HG03135 (cell line): ENCODE measurements around the gene FUT8.

Experiments
- ATAC-seq: cut with Tn5 transposase; IDR thresholded peaks from one replicate; pipeline ENCODE4 v1.9.1; 2021; ENCODE audit warnings: mild to moderate bottlenecking, moderate library complexity; ENCODE audit not compliant: unreplicated experiment

Gene FUT8

DNA sequence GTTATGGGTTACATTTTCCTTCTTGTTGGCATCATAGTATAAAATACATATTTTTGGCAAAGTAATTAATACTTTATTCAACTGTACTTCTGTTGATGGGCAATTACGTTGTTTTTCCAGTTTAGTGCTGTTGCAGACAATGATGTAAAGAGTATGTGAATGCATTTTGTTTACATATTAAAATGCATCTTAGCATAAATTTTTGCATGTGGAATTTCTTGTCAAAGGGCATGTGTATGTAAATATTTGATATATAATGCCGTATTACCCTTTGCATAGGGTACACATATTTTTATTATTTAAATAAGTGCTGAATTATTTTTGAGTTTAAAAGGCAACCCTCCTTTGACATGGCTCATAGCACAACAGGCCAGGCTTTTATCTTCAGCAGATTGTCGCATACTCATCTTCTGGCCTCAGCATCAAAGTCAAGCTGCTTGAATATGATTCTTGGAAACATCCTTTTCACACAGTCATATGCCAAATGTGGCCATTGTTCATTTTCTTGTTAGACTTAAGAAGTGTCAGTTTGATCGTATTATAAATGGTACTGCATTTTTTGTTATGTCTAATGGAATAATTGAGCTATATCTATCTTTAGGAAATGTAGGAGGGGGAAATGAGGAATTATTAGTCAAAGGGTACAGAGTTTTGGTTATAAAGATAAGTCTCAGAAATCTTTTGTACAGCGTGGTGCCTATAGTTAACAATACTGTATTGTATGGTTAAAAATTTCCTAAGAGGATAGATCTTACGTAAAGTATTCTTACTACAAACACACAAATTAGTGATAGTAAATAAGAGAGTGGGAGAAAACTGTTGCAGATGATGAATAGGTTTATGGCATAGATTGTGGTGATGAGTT is 138.5 kb downstream of the FUT8 start:
- no peak for ATAC-seq

DNA sequence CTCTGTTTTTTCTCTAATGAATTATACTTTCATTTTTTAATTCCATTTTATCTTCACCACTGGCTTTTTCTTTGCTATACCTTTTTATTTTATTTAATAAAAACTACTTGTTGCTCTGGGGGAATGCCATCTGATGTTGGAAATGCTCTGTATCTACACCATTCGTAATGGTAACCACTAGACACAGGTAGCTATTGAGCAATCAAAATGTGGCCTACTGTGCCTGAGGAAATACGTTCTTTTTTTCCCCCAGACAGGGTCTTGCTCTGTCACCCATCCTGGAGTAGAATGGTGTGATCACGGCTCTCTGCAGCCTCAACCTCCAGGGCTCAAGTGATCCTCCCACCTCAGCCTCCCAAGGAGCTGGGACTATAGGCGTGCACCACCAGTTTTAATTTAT is 140.2 kb downstream of the FUT8 start:
- ATAC-seq: no peak

DNA sequence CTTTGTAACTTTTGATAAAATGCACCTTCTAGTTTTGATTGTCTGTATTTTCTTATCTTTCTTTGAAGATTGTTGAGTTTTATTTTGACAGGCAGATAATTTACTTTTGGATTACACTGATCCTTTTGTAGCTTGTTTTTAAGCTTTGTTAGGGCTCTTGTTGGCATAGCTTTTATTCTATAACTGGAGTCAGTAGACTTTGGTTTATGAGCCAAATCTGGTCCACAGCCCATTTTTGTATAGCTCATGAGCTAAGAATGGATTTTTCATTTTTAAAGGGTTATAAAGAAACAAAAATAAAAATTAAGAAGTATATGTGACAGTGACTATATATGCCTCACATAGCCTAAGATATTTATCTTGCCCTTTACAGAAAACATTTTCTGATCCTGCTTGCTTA is 142.3 kb downstream of the FUT8 start:
- no peak for ATAC-seq

DNA sequence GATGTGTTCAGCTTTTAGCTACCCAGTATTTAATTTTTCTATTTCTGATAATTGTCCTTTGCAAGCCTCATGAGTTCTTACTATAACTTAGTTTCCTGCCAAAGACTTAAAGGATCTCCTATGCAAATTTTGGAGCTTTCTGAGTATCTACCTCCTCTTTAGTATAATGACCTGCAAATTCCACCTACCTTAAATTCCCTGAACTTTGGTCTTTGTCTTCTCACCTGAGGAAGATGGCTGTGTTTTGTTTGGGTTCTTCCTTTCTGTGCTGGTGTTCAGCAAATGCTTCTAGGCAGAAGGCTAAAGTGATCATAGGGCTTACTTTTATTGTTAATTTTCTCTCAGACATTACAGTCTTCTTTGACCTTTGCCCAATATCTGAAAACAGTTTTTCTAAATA is 142.8 kb downstream of the FUT8 start:
- no peak for ATAC-seq

DNA sequence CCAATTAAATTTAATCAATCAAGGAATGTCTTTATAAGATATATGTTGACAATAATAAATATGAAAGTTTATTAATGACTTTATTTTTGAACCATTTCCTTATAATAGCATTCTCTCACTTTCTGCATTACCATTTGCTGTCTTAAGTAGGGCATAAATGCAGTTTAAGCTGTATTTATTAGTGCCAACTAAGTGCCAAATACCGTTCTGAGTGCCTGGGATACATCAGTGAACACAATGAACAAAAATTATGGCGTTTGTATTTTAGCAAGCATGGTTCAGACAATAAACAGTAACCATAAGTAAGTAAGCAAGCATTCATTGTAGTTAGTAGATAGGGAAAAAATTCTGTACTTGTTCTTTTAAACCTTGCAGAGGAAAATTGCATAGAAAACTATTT is 145.8 kb downstream of the FUT8 start:
- no peak for ATAC-seq

DNA sequence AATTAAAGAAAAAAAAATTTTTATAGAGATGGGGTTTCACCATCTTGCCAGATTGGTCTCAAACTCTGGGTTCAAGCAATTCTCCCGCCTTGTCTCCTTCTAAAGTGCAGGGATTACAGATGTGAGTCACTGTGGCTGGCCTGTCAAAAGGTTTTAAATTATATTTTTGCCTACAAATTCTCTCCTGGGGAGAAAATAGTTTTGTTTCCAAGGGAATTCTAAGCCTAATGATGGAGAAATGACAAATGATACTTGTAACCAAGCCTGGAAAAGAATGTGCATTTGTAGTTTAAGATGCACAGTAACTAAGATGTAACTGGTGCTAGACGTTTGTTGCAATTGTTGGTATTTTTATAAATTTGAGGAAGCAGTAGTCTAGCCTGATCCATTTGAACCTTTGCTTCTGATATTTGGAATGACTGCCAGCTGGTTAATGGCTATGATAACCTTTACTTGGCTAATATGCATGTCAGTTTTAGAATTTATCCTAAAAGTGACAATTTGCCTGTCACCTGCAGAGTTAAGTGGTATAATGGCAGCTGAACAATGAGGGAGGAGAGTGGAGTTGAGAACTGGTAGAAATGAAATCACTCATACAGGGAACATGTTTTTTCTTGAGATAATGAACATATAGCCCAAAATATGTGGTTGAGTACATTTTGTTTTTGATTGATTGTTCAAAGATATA is 148.0 kb downstream of the FUT8 start:
- ATAC-seq: no peak

DNA sequence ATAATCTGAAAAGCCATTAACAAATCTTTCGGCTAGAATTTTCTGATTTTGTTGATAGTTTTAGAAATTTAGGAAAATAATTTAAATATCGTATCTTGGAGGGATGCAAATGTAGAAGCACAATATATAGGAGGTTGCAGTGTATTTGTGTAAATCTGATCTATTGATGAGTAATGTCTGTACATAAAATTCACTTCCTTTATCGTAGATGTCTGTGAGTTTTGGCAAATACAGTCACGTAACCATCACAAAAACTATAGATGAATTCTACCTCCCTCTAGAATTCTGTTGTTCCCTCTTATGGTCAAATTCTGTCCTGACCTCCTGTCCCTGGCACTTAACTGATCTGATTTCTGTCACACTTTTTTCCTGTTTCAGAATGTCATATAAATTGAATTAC is 151.8 kb downstream of the FUT8 start:
- ATAC-seq: no peak

DNA sequence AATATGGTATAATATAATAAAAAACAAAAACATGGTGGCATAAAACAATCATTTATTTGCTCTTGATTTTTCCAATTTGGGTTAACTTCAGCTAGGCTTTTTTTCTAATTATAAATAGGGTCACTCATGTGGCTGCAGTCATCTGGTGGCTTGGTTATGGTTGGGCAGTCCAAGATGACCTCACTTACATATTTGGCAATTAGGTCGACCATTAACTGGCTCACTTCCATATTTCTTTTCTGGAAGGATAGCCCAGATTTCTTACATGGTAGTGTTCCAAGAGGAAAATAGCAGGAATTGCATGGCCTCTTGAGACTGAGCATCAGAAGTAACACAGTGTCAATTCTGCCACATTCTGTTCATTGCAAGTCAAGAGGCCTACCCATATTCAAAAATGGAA is 153.4 kb downstream of the FUT8 start:
- no peak for ATAC-seq

DNA sequence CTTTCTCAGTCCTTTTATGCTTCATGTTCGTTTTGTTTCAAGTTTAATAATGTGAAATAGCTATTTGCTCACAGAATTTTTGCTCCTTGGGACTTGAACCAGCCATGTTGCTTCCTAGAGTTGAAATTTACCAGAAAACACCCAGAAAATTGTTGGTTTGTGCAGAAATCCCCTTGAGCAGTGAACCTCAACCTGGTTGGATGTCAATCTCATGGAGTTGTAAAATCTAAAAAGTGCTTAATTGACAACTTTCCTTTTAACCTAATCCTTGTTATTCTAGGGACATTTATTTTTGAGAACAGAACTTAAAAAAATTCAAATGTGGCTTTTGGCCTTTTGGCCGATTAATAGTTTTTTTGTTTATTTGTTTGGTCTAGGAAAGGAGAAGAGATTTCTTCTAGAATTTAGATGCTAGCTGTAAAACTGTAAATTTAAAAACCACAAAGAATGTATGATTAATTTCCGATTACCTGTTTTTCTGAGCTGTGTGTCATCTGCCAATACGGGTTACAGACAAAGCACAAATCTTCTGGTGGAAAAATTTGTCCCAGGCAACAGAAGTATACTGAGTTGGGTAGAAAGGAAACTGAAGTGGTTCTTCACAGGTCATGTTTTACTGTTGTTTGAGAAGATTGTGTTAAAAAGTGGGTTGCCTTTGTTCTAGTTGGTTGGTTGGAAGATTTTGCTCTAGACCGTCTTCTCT is 154.4 kb downstream of the FUT8 start:
- ATAC-seq: no peak

DNA sequence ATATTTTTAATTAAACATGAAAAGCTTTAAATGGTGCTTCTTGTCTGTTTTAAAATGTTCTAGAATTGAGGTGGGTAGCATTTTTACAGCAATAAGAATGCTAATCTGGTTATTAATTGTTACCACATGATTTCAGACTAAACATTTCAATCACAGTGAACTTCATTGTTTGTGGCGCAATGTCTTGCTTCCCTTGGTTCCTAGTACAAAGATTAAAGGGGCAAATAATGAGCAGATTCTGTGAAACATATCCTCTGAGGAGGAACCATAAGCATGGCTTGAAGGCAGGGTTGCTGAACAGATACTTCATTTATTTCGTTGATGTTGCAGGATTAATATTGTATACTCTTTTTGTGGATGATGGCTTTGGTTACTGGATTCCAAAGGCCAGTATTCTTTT is 162.1 kb downstream of the FUT8 start:
- no peak for ATAC-seq

DNA sequence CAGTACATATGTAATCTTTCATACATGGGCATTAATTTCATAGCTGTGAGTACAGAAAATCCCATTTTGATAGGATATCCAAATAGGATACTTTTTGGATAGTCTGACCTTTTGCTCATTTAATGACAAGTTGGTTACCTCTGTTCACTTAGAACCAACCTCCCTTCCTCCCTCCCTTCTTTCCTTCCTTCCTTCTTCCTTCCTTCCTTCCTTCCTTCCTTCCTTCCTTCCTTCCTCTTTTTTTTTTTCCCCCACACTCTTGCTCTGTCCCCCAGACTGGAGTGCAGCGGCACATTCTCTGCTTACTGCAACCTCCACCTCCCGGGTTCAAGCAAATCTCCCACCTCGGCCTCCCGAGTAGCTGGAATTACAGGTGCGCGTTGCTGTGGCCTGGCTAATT is 162.9 kb downstream of the FUT8 start:
- no peak for ATAC-seq

DNA sequence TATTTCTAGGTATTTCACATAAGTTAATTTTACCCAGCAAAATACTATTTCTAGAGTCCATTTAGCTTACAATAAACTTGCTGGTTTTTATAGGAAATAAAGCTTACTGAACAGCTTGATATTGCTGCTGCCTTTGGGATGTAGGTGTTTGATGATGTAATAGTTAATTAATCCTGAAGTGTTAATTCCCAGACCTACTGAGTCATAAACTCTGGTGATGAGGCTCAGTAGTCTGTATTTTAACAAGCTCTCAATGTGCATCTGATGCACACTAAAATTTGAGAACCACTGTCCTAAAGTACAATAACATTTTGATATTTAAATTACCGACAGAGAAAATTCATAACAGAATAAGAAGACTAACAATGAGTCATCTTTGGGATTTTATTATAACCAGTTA is 168.4 kb downstream of the FUT8 start:
- no peak for ATAC-seq

DNA sequence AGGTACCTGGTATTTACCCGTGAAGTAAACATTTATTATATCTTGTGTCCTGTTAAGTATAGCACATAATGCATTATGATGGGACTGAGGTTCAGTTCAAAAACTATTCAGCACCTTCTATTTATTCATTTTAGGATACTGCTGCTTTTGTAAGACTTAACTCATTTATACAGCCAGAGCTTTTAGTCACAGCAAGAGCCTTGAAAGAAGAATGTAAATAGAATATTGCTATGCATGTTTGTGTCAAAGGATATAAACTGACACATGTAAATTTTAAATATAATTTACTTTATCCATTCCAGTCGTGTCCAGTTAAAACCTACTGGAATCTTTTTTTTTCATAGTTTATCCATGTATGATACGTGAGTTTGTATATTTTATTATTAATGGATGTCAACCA is 168.8 kb downstream of the FUT8 start:
- no peak for ATAC-seq

DNA sequence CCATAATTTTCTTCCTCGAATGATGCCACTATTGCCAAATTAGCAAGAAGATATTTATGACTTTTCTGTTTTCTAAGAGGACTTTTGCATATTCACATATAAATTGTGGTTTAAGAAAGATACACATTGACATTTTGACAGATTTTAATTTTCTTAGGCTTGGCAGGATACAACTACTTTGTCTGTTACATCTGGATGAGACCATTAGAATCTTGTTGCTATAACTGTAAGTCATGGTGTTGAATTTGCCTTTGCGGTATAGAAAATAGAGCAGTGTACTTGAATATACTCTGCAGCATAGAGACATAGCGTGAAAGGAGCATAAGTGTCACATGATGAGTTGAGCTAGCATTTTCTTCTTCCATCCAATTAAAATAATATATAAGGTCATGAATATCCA is 169.3 kb downstream of the FUT8 start:
- ATAC-seq: no peak

DNA sequence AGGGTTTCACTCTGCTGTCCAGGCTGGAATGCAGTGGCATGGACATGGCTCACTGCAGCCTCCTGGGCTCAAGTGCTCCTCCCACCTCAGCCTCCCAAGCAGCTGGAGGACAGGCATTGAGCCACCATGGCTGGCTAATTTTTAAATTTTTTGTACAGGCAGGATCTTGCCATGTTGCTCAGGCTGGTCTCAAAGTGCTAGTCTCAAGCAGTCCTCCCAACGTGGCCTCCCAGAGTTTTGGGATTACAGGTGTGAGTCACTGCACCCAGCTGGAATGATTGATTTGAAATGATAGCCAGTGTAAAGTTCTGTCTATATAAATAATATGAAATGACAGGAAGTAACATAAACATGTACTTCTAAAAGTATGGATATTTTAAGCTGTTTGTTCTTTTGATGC is 172.7 kb downstream of the FUT8 start:
- no peak for ATAC-seq

DNA sequence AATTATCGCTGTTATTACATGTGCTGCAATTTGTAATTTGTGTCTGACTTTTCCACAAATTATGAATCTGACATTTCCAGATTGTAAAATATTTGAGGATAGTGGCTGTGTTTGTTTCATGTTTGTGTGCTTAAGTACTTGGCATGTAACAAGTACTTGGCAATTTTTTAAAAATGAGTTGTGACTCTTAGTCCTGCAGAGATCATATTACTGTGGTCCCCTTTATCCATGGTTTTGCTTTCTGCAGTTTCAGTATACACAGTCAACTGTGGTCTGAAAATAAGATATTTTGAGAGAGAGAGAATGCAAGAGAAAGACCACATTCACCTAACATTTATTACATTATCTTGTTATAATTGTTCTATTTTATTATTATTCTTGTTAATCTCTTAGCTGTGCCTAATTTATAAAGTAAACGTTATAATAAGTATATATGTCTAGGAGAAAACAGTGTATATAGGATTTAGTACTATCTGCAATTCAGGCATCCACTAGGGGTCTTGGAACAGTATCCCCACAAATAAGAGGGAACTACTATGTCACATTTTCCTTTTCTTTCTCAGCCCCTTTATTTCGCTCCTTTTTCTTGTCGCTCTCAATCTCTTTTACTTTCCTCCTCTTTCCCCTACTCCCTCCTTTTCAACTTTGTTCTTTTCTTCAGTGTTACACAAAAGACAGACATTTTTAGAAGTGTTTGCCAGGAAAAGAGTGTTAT is 176.1 kb downstream of the FUT8 start:
- no peak for ATAC-seq

DNA sequence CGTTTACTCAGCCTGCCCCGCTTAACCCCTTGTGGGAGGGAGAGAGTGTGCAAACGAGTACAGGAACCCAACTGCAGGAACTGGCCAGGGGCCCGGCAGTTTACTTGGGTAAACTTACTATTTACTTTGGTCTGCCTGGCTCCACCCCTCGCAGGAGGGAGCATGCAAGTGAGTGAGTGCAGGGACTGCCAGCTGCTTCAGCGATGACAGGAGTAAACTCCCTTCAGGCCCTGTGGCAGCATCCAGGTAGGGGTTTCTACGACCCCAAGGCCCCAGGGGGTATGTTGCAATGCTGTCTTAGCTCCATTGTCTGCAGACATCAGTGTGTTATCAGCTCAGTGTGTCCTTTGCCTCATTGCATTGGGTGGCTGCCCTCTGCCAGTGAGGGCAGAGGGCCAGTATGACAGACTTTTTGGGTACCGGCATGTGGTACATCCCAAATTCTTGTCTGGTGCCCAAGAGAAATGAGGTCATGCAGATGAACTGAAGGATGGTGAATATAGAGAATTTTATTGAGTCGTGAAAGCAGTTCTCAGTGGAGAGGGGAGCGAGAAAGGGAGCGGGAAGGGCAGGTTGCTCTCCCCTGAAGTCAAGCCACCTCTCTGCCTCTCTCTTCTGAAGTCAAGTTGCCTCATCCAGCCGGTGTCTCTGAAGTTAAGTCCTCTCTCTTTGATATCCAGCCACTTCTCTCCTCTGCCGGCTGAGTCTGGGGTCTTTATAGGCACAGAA is 181.8 kb downstream of the FUT8 start:
- no peak for ATAC-seq

DNA sequence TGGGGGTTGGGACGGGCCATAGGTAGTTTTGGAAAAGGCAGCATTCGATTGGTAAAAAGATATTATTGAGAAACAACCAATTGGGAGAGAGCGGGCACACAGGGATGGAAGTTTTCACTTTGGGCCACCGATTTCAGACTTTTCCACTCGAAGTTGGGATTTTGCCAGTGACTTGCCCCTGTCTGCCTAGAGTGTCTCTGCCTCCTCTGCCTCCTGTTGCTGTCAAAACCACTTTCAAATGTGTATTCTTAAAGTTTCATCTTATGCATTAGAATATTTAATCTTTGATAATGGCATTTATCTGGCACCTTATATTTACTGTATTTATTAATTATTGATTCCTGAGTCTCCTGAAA is 182.3 kb downstream of the FUT8 start:
- no peak for ATAC-seq

DNA sequence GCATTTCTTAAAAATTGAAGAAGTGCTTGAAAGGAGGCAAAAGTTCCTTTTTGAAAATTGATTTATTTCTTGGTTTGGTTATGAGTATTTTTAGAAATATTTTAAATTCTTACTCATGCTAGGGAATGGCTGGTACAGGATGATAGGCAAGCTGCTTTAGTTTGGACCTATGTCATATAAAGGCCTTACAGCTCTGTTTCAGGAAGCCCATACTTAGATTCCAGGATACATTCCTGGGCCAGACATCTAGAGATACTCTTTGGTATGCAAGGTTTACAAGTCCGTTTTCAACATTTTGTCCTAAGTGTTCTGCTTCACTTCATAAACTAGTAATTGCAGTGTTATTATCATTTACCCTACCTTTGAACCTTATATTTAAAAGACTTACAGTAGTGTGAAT is 186.8 kb downstream of the FUT8 start:
- no peak for ATAC-seq

DNA sequence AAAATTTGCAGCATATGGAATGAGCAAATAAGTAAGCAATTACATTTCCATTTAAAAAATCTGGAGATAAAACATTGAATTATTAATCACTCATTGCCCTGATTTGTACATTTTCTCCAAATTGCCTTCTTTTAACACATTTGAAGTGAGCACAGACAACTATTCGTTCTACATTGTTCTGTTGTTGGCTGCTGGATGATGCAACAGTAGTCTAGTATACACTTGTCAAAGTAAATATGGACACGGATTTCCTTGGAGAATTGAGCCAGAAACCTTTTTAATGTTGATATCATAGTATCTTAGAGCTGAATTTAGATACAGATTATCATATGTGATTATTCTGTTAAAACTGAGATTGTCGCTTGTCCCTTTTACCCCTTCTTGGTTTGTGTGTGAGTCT is 188.2 kb downstream of the FUT8 start:
- ATAC-seq: no peak

DNA sequence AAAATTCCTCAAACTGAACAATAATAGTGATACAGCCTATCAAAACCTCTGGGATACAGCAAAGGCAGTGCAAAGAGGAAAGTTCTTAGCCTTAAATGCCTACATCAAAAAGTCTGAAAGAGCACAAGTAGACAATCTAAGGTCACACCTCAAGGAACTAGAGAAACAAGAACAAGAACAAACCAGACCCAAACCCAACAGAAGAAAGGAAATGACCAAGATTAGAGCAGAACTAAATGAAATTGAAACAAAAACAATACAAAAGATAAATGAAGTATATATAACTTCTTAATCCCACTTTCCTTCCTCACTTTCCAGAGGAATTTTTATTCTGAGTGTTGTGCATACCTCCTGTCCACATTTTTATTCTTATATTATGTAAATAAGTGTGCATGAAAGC is 192.0 kb downstream of the FUT8 start:
- no peak for ATAC-seq
